GM18520 (cell line): ENCODE results near the gene ZBTB1.
"Not testable (repeated sequence)": the region's sequence is repeated elsewhere in the genome, so short reads cannot be mapped to it uniquely, and the experiment has no call there.

Experiments used
- ATAC-seq: cut with Tn5 transposase; IDR thresholded peaks from one replicate; pipeline ENCODE4 v1.9.1; 2021; ENCODE audit not compliant: unreplicated experiment

ZBTB1 gene

GRCh38 chr14:64495252-64495651, 9.3 kb upstream of the ZBTB1 start:
- ATAC-seq = no peak

- no peak for ATAC-seq
Observed at GRCh38 chr14:64496764-64497163, 7.8 kb upstream of the ZBTB1 start.

GRCh38 chr14:64500088-64500487, 4.5 kb upstream of the ZBTB1 start:
- ATAC-seq = no peak

GRCh38 chr14:64501411-64502171, 3.0 kb upstream of the ZBTB1 start:
- ATAC-seq = no peak

GRCh38 chr14:64502456-64502855, 2.1 kb upstream of the ZBTB1 start:
- ATAC-seq = no peak

- ATAC-seq = no peak
Observed at GRCh38 chr14:64502887-64503433, 1.6 kb upstream of the ZBTB1 start.

GRCh38 chr14:64503434-64504309, 898 bp upstream of the ZBTB1 start, which contains the start of gene ZBTB25:
ZBTB25 (minus strand) TSS chr14:64503838; CDS start chr14:64490533, 13,305 bp downstream.
- peak; percentile 57 for ATAC-seq

- no peak for ATAC-seq
Observed at GRCh38 chr14:64504897-64505794, 576 bp downstream of the ZBTB1 start.

GRCh38 chr14:64506721-64507120, 2.2 kb downstream of the ZBTB1 start:
- no peak for ATAC-seq

GRCh38 chr14:64507376-64508156, 3.0 kb downstream of the ZBTB1 start:
- ATAC-seq = no peak

- ATAC-seq = no peak
Observed at GRCh38 chr14:64508215-64508776, 3.7 kb downstream of the ZBTB1 start.

- no peak for ATAC-seq
Observed at GRCh38 chr14:64509036-64509435, 4.5 kb downstream of the ZBTB1 start.

GRCh38 chr14:64510825-64511671, 6.5 kb downstream of the ZBTB1 start:
- ATAC-seq = no peak

- ATAC-seq = no peak
Observed at GRCh38 chr14:64513271-64513670, 8.7 kb downstream of the ZBTB1 start.

- no peak for ATAC-seq
Observed at GRCh38 chr14:64515053-64515452, 10.5 kb downstream of the ZBTB1 start.

GRCh38 chr14:64516969-64517368, 12.4 kb downstream of the ZBTB1 start:
- no peak for ATAC-seq

GRCh38 chr14:64517667-64518066, 13.1 kb downstream of the ZBTB1 start:
- ATAC-seq = not testable (repeated sequence)

- no peak for ATAC-seq
Observed at GRCh38 chr14:64518229-64518628, 13.7 kb downstream of the ZBTB1 start.

- ATAC-seq = no peak
Observed at GRCh38 chr14:64520699-64521098, 16.1 kb downstream of the ZBTB1 start.
